ENCODE data around the gene EIPR1.
A peak's percentile ranks its signal among the peaks of the same experiment; 100 is the strongest.

Gene EIPR1

DNA sequence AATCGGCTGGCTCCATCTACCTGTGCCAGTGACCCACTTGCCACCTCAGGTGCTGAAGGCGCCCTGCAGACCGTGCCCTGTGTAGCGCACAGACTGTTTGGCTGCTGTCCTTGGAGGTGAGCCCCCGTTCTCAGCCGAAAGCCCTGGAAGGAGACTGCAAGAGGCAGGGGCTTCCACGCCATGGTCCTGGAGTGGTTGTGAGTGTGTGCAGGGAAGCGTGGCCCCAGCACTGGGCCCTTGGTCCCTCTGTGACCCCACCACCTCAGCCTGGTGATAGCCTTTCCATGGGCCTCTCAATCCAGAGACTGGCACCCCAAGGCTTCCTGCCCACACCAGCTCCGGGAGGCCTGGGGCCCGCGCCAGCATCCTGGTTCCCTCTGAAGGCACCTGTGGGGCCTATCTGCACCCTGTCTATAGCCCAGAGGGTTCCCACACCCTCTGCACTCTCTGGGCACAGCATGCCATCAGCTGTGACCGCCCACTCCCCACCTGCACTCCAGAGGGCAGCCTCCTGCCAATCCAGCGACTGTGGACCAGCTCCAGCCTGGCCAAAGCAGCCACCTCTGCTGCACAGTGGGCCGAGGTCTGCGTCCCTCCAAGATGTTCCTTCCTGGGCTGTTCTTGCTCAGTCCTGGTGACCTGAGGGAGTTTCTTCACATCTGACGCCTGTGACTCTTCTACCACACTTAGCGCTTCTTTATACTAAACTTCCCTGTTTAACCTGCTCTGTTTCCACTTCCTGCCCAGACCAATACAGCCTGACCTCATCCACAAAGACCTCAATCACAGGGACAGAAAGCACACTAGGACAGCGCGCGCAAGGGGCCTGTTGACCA, 109.5 kb downstream of the EIPR1 start:
- DNase-seq (ENCODE audit: low spot score), result no peak

DNA sequence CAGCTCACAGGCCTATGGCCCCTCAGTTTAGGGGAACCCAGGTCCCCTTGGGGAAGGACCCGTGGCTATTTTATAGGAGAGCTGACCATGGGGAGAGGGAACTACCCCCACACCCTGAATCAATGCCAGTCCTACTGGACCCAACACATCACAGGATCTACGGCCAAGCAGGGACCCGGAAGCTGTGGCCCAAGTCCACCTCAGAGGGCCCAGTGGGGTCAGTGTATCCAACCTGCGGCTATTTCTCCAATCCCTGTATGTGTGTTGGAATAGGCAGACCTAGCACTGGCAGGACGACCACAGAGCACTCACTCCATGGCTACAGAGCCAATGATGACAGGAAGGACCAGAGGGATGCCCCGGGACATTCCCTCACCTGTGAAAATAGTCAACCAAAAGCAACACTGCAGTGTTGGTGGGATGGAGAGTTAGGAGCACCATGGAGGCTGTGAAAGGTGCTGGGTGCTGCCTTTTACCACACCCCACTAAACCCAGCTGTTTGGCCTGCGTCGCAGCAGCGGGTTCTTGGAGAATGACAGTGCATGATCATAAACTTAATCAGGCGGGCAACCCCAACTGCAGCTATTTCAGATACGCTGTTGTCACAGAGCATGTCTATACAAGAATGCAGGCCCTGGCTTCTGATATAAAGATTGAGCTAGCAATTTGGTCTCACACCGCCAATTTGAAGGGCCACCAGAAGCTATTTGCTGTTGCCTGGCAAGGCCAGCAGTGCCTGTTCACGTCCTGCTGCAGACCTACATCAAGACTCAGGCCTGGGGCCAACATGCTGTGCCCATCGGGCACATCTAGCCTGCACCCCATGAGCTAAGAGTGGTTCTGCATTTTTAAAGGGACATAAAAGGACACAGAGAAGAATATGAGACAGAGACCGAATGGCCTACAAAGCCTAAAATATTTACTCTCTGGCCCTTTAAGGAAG, 110.4 kb downstream of the EIPR1 start:
- DNase-seq (ENCODE audit: low spot score), result no peak

DNA sequence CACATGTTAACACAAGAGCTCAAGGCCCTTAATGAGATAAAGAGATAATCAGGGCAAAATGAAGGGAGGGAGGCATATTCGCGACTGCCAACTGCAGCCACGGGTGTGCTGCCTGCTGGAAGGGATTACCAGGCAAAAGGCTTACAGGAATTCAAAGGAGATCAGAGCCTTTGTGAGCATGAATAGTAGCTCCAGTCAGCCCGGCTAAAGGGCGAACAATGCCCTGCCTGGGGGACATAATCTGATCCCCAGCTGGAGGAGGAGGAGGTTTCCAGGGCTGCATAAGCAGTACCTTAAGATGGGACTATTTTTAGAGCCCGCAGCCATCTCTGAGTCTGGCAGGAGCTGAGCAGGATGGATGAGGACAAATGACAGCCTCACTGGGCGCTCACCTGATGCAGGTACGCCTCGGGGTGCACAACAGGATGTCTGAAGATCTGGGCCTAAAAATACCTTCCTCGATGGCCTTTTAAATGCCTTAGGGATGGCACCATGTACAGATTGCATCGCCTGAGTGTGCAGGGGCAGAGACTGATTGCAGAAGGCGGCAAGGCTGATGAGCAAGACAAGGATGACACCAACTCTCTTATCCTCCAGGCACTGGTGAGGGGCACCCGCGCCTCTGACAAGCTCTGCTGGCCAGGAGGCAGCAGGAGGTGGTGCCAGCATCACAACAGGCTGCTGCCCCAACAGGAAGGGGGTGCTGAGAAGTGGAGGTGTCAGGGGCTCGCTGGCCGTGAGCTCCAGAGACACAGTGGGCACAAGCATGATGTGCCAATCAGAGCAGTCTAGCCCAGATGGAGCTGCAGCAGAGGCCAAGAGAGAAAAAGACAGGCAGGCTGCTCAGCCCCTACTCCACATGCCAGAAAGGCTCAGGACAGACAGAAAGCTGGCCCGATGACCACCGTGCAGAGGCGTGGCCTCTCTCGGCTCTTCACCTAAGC, 111.4 kb downstream of the EIPR1 start:
- DNase-seq (ENCODE audit: low spot score), result peak; percentile 90

DNA sequence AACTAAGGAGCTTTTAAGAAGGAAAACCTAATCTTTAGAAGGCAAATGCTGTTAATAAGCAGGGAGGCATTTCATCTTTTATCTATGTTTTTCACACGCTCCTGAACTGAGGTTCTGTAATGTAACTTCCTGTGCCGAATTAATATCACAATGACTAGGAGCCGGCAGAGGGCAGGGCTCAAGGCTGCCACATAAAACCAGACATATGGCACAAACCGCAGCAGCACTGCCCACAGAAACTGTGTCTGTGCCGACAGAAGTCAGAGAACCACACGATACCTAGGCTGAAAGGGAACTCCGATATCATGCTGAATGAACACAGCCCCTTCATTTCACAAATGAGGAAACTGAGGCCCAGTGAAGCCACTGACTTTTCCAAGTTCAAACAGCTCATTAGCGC, 112.1 kb downstream of the EIPR1 start:
- peak; percentile 46 for DNase-seq (ENCODE audit: low spot score)

DNA sequence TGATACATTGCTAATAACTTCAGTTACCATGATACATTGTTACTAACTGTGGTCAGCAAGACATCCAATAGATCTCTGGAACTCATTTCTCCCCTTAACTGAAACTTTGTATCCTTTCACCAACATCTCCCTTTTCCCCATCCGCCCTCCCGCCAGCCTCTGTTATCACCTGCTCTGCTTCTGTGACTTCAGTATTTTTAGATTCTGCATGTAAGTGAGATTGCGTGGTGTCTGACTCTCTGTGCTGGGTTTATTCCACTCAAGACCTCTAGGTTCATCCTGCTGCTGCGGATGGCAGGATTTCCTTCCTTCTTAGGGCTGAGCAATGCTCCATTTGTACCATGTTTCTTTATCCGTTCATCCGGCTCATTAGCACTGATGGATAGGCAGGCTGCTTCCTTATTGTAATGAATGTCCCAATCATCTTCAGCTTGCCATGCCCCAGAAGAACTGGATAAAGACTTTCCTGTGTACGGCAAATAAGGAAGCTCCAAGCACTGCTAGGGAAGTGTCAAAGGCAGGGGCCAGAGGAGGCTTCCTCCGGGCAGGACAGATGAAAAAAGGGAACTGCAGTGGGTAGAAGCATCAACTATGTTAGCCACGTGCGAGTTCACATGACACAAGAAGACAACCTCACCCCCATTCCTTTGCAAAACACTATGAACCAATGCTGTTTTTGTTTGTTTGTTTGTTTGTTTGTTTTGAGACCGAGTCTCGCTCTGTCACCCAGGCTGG, 113.4 kb downstream of the EIPR1 start:
- no peak for DNase-seq (ENCODE audit: low spot score)

DNA sequence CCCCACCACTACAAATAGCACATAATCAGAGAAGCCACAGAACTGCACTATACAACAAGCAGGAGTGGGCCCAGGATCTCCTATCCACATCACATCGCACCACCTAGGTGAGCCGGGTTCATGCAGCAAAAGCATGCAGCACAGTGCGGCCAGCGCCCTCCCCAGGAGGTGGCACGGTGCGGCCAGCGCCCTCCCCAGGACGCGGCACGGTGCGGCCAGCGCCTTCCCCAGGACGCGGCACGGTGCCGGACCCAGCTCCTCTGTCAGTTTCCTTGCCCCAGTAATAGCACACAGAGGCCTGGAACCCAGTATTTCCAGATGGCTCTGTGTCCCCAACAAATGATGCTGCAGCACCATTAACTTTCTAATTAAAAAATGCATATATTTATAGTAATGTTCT, 114.1 kb downstream of the EIPR1 start:
- no peak for DNase-seq (ENCODE audit: low spot score)

DNA sequence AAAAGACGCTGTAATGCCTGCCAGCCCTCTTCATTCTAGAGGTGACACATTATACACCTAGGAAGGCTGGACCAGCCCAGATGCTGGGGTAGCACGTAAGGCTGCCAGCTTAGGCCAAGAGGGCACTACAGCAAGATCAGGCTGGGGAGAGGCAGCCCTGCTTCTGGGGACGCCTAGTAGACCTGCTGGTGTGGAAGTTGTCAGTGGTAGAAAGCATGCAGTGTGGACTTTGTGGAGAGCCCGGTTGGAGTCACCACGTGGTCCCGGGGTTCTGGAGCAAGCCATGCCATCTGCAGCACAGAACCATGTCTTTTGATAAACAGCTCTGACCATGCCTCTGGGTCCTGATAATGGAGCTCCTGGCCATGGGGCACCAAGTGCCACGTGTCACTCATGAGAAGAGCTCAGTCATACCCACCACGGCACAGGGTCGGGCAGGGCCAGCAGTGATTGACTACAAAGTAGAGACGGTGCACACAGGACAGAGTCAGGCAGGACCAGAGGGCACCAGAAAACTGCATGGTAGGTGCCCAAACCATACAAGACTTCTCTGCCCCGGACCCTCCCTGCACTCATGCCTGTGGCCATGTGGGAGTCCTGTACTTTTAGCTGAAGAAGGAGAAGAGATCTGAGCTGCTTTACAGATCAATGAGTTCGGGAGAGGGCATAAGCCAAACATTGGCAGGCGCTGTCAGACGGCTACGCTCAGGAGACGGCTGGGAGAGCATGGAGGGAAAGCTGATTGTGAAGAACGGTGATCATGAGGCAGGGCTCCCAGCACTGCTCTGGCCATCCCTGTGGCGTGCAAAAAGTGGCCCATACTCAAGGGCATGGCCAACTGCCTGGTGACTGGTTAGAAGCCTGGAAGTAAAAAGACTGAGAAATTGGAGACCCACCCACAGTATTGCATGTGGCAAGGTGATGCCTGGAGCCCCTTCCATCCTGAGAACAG, 114.9 kb downstream of the EIPR1 start:
- no peak for DNase-seq (ENCODE audit: low spot score)

DNA sequence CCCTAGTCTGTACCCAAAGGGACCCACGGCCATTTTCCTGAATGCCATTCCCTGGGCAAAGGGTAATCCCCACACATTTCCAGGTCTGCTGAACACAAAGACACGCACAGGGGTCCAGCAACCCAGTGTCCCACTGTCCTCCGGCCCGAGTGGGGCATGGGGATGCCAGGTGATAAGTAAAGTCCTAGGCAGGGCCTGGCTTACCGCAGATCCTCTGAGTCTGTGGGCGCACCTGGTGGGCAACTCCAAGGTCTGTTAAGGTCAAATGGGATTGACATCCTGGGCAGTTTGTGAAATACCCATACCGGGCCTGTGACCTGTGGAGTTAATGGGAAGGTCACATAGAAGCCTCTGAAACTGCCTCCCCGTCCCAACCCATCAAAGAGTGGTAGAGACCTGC, 116.1 kb downstream of the EIPR1 start:
- DNase-seq (ENCODE audit: low spot score), result no peak

DNA sequence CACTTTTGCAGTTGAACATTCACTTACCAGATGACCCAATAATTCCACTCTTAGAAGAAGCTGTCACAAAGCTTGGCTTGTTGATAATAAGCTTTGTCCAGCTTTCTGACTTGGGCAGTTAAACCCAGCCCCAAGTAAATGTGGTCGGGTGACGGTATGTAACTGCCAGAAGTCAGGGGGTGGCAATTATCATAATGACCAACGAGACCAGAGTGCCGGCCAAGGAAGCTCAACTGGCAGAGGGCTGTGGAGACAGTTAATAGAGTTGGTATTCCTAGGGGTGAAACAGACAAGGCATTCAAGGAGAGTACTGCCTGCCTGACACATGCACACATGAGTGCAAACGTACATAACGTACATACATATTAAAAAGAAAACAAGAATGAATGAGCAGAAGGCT, 116.7 kb downstream of the EIPR1 start:
- DNase-seq (ENCODE audit: low spot score), result no peak

DNA sequence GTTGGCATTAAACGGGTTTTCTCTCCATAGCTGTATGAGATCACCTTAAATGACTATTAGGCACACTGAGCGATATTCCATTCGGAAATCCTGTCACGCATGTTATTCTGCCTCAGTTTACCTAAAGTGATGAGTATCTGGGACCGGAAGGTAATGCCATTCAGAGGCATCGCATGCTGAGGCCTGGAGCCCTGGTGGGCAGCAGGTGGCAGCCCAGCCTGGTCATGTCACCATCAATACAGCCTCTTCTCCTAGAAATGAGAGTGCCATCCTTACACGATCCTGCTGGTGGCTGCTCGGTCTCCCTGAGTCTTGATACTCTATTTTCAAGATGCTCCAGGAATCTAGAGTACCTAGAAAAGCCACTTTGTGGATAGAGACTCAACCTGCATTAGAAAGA, 119.8 kb downstream of the EIPR1 start:
- DNase-seq (ENCODE audit: low spot score), result no peak

DNA sequence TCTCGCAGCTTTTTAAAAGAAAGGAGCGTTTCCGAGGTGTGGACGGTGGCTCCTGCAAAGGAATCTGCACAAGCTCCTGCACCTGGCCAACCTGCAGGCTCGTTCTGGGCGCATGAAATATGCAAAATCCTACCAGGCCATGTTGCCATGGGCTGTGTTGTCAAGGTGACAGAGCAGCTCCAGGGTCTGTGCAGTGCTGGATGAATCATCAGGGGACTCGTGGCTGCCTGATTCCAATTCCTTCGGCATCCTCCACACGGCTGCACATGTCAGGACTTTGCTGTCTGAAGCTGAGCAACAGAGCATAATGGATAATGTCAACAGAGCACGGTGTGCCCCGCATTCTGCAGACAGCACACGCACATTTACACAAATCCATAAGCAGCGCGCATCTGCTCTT, 120.5 kb downstream of the EIPR1 start:
- DNase-seq (ENCODE audit: low spot score), result no peak

DNA sequence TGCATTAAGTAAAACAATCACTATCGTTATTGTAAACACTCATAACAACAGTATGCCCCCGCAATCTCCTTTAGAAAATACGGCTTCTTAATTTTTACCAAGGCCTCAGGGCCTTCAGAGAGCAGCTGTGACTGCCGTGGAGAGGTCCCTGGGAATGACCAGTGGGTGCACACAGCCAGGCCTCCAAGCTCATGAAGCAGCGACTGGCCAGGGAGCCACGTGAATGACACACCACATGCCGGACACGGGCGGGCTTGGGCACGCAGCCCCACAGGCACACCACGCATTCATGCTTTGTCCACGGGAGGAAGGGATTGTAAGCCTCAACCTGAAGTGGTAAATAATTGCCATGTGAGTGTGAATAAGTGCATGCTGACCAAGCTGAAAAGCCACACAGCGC, 121.0 kb downstream of the EIPR1 start:
- DNase-seq (ENCODE audit: low spot score), result no peak

DNA sequence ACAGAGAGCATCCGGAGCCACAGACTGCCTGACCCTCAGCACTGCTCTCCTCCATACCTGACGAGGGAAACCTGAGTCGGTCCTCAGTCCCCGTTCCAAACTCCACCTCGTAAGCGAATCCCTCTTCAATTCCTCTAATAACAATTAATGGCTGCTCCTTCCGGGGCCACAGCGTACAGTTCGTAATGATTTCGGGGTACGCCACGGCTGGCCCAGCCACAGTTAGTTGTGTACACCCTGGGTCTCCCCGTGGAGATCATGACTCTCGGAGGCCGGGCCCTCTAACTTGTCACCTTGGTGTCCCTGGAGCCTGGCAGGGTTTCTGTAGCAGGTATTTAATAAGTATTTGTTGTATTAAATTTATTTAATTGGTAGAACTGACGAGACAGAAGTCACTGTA, 121.5 kb downstream of the EIPR1 start:
- DNase-seq (ENCODE audit: low spot score), result no peak

DNA sequence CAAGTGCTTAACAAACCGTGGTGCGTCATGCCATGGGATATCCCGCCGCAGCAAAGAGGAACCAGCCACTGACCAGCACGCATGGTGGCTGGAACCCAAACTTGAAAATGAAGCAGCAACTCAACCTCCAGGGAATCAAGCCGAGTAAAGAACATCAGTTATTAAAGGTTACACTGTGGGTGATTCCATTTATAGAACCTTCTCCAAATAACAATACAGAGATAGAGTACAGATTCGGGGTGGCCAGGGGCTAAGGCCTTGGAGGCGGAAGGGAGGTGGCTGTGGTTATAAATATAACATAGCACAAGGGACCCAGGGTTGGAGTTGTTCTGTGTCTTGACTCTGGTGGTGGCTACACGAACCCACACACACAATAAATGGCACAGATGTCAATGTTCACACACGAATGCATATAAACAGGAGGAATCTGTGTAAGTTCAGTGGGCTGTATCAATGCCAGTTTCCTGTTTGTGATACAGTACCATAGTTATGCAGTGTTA, 123.1 kb downstream of the EIPR1 start:
- no peak for DNase-seq (ENCODE audit: low spot score)

DNA sequence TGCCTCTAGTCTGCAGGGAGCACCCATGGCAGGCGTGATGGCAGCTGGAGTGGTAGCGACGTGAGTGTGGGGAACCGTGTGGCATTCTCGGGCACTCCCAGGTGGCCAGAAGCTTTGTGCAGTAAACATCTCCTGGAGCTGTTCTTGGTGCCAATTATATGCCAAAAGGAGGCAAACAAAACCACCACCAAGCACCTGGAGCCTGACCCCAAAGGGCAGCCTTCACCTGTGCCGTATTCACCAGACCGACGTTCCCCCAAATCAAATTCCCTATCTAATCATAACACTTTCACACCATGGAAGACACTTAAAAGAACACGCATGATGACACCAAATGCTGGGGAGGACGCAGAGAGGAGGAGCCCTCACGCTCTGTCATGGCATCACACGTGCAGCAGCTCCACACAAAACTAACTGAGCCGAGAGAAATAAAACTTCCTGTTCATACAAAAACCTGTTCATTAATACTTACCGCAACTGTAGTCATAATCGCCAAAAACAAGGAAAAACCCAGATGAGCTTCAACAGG, 123.6 kb downstream of the EIPR1 start:
- no peak for DNase-seq (ENCODE audit: low spot score)

DNA sequence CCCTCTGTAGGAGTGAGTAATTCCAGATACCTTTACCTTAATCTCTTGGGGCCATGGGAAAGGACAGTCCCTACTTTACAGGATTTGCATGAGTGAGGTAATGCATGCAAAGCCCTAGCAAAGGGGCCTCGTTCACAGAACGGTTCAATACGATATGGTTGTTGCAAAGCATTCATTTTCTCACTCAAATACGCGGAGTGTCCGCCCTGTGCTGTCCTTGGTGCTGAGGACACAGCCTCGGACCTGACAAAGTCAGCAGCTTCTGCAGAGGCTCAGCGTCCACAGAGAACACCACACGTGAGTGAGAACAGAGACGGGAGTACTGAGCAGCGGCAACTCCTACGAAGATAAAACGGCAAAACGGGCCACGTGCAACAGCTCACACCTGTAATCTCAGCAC, 125.7 kb downstream of the EIPR1 start:
- DNase-seq (ENCODE audit: low spot score), result no peak

DNA sequence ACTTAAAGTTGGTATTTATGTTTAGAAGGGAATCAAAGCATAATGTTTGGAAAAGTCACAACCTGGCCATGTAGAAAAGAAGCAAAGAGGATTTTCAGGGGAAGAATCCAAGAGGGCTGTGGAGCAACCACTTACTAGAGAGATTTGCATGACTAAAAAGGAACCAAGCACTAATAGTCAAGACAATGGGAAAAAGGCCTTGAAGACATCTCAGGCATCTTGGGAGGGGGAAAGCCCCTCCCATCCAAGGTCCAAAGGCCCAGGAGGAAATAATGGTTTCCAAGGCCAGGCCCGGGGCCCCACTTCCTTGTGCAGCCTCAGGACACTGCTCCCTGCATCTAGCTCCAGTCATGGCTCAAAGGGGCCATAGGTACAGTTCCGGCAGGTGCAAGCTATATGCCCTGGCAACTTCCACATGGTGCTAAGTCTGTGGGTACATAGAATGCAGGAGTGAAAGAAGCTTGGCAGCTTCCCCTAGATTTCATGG, 128.1 kb downstream of the EIPR1 start:
- DNase-seq (ENCODE audit: low spot score), result no peak

DNA sequence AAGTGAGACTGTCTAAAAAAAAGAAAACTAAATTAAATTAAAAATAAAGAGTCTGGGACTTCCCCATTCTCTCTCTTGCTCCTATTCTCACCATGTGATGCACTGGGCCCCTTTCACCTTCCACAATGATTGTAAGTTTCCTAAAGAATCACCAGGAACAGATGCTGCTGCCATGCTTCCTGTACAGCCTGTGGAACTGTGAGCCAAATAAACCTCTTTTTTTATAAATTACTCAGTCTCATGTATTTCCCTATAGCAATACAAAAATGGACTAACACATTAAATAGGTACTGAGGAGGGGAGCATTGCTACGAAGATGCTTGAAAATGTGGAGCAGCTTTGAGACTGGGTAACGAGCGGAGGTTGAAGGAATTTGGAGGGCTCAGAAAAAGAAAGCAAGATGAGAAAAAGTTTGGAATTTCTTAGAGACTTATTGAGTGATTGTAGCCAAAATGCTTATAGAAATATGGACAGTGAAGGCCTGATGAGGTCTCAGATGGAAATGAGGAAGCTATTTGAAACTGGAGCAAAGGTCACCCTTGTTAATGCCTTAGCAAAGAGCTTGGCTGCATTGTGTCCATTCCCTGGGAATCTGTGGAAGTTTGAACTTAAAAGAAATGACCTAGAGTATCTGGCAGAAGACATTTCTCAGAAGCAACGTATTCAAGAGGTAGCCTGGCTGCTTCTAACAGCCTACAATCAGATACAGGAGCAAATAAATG, 128.7 kb downstream of the EIPR1 start:
- no peak for DNase-seq (ENCODE audit: low spot score)
